Activated naive CD4-positive, alpha-beta T cell treated with anti-CD3 and anti-CD28 coated beads, Interleukin-2, amount 50 U/mL, for 72 hours (primary cell): ENCODE results near the gene FLYWCH1. TPM values are rescaled to one million over a fixed set of nuclear protein-coding genes. Genes with fewer than 3 reads are reported as not detected.
A peak's percentile ranks its signal among the peaks of the same experiment; 100 is the strongest.
"Not testable (repeated sequence)": the region's sequence is repeated elsewhere in the genome, so short reads cannot be mapped to it uniquely, and the experiment has no call there.

Experiments used
- ATAC-seq, 2 donors: fragments of 150-1000 bp; cut with Tn5 transposase; 2 replicates each; pipeline ENCODE4 v1.10.0; 2021; ENCODE audit warnings: mild to moderate bottlenecking in 2 of 2, moderate library complexity in 2 of 2
- DNase-seq, 2 donors: peaks; one replicate each; pipeline ENCODE4 v3.0.0; 2021 to 2022; ENCODE audit warnings: low spot score in 2 of 2
- H3K27ac Mint-ChIP-seq, 2 donors: one replicate each; pipeline ENCODE4 v1.8.0; 2022; ENCODE audit warnings: mild to moderate bottlenecking in 2 of 2, mixed read lengths in 2 of 2
- H3K36me3 Mint-ChIP-seq, 2 donors: one replicate each; pipeline ENCODE4 v1.8.0; 2022; ENCODE audit warnings: mixed read lengths in 2 of 2
- H3K9me3 Mint-ChIP-seq, 2 donors: one replicate each; pipeline ENCODE4 v1.8.0; 2022; ENCODE audit warnings: mixed read lengths in 2 of 2
- total RNA-seq, 2 donors: library from RNA; stranded (reverse); gene quantifications; one replicate each; pipeline ENCODE4 v1.2.3, GENCODE V29; 2022

Gene FLYWCH1
- total RNA-seq, 2 donors from 2014 or later, result 28.8 to 55.4 TPM

DNA sequence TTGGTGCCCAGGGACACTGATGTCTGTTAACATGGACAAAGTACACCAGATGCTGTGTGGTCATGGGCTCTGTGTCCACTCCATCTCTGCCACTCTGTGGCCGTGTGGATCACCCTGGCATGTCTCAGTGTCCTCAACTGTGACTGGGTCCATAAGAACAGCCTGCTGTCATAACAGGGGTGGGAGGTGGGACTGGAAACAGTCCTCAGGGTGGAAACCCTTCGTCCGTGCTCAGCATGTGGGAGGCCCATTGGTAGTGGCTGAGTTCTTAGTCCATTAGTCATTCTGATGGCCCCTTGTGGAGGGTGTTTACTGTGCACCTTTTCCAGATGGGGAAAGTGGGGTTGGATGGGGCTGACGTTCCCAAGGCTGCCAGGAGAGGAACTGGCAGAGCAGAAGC, 15.9 kb upstream of the FLYWCH1 start:
- H3K36me3 Mint-ChIP-seq, result no peaks in the 10 kb centered on the region
- no peaks in the 10 kb centered on the region for H3K9me3 Mint-ChIP-seq
- ATAC-seq, result no peak
- no peak for DNase-seq
- H3K27ac Mint-ChIP-seq, result no peak overlapping the region

DNA sequence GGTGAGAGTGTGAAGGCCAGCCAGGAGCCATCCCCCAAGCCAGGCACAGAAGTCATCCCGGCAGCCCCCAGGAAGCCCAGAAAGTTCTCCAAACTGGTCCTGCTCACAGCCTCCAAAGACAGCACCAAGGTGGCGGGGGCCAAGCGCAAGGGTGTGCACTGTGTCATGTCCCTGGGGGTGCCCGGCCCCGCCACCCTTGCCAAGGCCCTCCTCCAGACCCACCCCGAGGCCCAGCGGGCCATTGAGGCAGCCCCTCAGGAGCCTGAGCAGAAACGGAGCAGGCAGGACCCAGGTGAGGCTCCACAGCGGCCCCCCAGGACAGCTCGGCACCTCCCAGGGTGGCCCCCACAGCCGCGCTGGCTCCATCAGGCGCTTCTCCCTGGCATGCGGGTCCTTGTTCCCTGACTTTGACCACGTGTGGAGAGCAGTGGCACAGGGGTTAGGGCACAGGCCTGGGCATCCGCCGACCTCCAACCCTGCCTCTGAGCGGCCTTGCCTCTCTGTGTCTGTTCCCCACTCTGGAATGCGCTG, 15.2 kb upstream of the FLYWCH1 start:
- no peak overlapping the region for H3K27ac Mint-ChIP-seq
- H3K36me3 Mint-ChIP-seq, result no peaks in the 10 kb centered on the region
- DNase-seq (no peak), ATAC-seq (no peak)
- H3K9me3 Mint-ChIP-seq, result no peaks in the 10 kb centered on the region

DNA sequence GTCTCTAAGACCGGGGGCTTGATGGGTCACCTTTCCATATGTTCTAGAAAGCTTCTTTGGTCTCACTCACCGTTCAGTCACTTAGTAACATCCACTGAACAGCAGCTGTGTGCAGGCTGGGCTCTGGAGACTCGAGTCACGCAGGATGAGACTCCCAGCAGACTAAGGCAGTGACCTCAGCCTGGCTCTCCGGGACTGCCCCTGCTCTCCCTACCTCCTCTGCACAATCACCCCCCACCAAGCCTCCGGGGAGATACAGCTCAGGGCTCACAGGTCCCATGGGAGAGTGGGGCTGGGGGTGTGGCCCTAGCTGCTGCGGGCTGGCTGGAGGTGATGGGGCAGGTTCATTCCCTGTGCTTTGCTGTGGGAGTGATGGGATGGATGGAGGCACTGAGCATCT, 14.6 kb upstream of the FLYWCH1 start:
- Mint-ChIP-seq H3K27ac (no peak overlapping the region), H3K36me3 (no peaks in the 10 kb centered on the region), H3K9me3 (no peaks in the 10 kb centered on the region)
- ATAC-seq (no peak), DNase-seq (no peak)

DNA sequence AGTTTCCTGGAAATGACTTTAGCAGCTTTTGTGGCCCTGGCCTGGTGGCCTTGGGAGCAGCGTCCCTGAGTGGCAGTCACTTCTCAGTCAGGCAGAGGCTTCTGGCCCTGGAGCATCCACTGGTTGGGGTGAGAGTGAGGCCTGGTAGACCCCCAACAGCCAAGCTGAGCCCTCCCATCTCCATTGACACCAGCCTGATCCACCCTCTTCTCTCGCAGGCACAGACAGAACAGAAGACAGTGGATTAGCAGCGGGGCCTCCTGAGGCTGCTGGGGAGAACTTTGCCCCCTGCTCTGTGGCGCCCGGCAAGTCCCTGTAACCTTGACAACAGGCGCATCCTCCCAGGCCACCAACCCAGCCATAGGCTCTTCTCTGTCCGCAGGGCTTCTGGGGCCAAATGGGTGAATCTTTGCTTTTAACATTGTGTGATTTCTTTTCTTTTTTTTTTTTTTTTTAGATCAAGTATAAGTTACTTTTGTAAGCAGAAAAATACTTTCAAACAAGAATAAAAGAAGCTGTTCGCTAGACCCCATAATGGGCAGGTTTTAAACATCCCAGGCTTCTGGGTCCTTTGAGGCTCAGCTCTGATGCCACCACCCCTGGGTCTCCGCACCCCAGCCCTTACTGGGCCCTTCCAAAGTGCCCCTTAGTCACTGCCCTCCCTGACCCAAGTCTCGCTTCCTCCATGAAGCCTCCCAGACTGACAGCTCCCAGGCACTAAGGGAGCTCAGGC, 12.7 kb upstream of the FLYWCH1 start:
- Mint-ChIP-seq H3K9me3 (no peaks in the 10 kb centered on the region), H3K27ac (peak overlapping the region in 1 of 2 donors; percentile 22), H3K36me3 (no peaks in the 10 kb centered on the region)
- DNase-seq (no peak), ATAC-seq (no peak)

DNA sequence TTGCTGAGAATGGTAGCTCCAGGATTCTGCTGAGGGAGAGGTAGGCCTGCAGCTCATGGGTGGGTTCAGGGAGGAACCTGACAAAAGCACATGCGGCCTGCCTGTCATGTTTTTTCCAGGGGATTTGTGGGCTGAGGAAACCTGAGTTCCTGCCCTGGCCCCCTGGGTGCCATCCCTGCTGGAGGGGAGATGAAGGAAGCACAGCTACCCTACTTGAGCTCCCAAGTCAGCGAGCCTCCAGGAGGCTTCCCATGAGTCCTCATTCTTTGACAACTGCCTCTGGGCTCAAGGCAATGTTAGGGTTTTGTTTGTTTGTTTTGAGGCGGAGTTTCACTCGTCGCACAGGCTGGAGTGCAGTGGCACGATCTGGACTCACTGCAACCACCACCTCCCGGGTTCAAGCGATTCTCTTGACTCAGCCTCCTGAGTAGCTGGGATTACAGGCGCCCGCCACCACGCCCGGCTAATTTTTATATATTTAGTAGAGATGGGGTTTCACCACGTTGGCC, 12.1 kb upstream of the FLYWCH1 start:
- peaks cover 0 to 3% of the 10 kb centered on the region in 2 donors for H3K36me3 Mint-ChIP-seq
- DNase-seq (no peak), ATAC-seq (no peak)
- H3K9me3 Mint-ChIP-seq, result no peaks in the 10 kb centered on the region
- peak overlapping the region in 1 of 2 donors; percentile 62 for H3K27ac Mint-ChIP-seq

DNA sequence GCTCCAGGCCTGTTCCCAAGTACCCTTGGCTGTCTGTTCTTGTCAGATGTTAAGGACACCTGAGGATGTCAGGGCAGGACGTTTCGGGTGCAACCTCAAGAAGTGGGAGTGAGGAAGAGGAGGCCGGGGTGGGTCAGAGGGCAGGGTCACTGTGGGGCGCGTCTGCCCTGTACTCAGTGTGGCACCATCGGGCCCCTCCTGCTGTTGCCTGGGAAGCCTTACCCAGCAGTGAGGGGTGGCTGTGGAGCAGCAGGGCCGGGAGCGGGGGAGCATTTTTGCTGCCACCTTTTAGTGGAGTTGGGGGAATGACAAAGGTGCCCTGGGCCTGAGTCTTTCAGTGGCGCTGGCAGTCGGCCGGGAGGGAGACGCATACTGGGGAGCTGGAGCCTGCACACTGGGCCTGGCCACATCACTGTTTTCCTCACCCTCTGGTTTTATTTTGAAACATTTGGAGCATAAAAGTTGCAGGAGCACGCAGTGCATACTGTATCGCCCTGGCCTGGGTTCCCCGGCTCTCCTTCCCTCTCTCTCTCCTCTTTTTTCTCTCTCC, 11.1 kb upstream of the FLYWCH1 start:
- DNase-seq (no peak), ATAC-seq (no peak)
- Mint-ChIP-seq H3K27ac (peak overlapping the region in 1 of 2 donors; percentile 62), H3K36me3 (peaks cover 0 to 4% of the 10 kb centered on the region in 2 donors), H3K9me3 (no peaks in the 10 kb centered on the region)

DNA sequence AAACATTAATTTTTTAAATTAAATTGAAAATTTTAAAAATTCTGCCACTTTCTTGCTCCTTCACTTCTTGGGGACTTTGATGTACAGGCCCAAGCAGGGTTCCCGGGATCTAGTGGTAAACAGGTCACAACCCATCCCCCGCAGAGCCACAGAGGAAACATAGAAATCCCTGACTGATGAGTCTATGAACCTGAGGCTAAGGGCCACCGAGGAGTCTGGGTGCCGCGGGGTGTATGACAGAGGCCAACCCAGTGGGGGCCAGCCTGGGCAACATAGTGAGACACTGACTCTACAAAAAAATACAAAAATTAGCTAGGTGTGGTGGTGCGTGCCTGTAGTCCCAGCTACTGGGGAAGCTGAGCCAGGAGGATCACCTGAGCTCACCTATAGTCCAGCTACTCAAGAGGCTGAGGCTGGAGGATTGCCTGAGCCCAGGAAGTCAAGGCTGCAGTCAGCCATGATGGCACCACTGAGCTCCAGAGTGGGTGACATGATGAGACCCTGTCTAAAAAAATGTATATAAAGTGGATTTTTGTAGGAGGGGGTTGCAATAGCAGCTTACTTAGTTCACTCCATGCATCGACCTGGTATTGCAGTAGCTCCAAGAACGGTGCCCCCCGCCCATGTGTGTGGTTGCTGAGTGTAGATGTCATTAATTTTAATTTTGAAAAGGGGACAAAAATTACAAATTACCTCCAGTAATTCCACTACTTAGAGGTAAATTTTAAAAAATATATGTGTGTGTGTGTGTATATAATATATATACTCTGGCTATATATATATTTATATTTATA, 9.2 kb upstream of the FLYWCH1 start:
- Mint-ChIP-seq H3K27ac (no peak overlapping the region), H3K9me3 (no peaks in the 10 kb centered on the region), H3K36me3 (peaks cover 0 to 4% of the 10 kb centered on the region in 2 donors)
- ATAC-seq (no peak), DNase-seq (no peak)

DNA sequence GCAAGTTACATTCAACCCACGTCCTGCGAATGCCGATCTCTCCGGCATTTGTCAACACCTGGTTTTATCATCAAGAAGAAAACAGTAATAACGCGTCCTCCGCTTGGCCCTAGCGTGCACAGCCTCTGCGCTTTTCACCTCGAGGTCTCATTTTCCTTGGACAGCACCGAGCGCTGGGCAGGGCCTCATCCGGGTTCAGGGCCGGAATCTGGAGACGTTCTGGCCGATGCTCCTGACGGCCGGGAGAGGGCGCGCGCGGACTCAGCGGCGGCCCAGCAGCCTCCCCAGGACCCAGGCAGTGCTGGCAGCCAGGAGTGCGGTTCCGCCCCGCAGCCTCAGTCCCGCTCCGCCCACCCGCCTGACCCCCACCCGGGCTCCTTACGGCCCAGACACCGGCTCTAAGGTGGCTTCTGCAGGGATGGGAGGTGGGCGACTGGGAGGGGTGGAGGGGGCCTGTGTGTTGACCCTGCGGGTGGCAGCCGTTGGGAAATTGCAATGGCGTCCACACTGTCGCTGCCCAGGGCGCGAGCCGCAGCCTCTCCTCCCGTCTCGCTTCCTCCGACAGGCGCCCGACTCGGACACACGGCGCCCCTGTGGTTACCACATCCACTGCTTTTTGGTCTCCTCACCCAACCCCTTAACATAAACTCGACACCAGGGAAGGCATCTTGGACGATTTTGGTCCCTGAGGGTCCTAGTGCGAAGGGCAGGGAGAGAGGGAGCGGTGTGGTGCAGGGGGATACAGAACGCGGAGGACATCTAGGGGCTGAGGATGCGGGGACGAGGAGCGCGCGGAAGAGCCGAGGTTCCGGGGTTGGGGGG, 7.4 kb upstream of the FLYWCH1 start:
- peak; percentile 82 to 86 for DNase-seq
- peak overlapping the region; percentile 84 to 91 for H3K27ac Mint-ChIP-seq
- H3K36me3 Mint-ChIP-seq, result peaks cover 0 to 4% of the 10 kb centered on the region in 2 donors
- H3K9me3 Mint-ChIP-seq, result no peaks in the 10 kb centered on the region
- ATAC-seq, result peak; percentile 54 to 56

DNA sequence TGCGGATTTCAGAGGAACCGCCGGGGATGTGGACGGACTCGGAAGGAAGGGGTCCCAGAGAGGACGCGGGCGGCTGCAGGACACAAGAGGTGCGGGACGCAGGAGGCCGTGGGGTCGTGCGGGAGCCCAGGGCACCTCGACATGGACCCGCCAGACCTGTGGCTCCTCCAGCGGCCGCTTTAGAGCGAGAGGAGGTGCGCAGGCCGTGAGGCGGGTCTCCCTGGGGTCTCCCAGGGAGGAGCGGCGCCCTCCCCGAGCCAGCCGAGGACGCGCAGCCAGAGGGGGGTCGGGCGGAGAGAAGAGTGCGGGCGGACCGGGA, 6.8 kb upstream of the FLYWCH1 start:
- H3K27ac Mint-ChIP-seq, result peak overlapping the region; percentile 84 to 91
- no peak for DNase-seq
- no peak for ATAC-seq
- H3K36me3 Mint-ChIP-seq, result peaks cover 0 to 4% of the 10 kb centered on the region in 2 donors
- H3K9me3 Mint-ChIP-seq, result no peaks in the 10 kb centered on the region

DNA sequence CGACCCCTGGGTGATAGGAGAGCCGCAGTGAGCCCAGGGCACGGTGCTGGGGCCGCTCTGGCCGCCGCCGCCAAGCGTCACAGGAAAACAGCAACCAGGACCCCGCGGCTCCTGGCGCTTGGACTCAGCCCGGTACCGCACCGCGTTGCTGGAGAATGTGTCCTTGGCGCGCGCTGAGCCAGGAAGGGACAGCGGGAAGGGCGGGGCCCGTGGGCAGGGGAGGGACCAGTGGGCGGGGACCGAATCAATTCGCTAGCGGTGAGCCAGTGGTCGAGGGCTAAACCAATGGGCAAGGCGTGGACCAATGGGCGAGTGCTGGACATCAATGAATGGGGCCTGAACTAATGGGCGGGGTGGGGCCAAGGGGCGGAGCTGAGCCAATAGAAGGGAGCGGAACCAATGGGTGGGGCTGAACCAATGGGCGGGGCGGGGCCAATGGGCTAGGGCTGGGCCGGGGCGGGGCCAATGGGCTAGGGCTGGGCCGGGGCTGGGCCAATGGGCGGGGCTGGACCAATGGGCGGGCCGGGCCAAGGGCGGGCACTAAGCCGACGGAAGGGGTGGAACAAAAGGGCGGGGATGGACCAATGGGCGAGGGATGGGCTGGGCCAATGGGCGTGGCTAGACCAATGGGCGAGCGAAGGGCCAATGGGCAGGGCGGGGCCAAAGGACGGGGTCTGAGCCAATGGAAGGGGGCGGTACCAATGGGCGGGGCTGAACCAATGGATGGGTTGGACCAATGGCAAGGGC, 6.3 kb upstream of the FLYWCH1 start:
- Mint-ChIP-seq H3K36me3 (peaks cover 0 to 4% of the 10 kb centered on the region in 2 donors), H3K9me3 (no peaks in the 10 kb centered on the region), H3K27ac (peak overlapping the region; percentile 84 to 91)
- DNase-seq (peak; percentile 98 to 99), ATAC-seq (peak; percentile 81)

DNA sequence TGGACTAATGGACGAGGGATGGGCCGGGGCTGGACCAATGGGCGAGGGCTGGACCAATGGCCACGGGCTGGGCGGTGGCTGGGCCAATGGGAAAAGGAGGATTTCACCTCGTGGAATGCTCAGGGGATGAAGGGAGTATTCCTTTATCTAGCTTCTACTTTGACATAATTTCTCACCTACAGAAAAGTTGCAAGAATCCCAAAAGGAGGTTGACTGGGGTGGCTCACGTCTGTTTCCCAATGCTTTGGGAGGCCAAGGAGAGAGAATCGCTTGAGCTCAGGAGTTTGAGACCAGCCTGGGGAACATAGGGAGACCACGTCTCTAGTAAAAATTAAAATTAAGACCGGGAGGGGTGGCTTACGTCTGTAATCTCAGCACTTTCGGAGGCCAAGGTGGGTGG, 5.7 kb upstream of the FLYWCH1 start:
- DNase-seq (no peak), ATAC-seq (no peak)
- H3K9me3 Mint-ChIP-seq, result no peaks in the 10 kb centered on the region
- H3K36me3 Mint-ChIP-seq, result peaks cover 0 to 4% of the 10 kb centered on the region in 2 donors
- H3K27ac Mint-ChIP-seq, result peak overlapping the region; percentile 44 to 80

DNA sequence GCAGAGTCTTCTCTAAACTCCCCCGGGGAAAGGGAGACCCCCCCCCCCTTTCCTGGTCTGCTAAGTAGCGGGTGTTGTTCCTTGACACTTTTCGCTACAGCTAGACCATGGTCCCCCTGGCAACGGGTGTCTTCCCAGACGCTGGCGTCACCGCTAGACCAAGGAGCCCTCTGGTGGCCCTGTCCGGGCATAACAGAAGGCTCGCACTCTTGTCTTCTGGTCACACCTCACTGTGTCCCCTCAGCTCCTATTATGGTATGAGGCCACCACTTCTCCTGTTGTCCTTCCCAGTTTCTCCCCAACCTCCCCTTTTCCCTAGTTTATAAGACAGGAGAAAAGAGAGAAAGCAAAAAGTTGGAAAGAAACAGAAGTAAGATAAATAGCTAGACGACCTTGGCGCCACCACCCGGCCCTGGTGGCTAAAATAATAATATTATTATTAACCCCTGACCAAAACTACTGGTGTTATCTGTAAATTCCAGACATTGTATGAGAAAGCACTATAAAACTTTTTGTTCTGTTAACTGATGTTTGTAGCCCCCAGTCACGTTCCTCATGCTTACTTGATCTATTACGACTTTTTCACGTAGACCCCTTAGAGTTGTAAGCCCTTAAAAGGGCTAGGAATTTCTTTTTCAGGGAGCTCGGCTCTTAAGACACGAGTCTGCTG, 4.5 kb upstream of the FLYWCH1 start:
- not testable (repeated sequence) for H3K9me3 Mint-ChIP-seq, ATAC-seq
- DNase-seq, result peak in 1 of 2 donors; percentile 49

DNA sequence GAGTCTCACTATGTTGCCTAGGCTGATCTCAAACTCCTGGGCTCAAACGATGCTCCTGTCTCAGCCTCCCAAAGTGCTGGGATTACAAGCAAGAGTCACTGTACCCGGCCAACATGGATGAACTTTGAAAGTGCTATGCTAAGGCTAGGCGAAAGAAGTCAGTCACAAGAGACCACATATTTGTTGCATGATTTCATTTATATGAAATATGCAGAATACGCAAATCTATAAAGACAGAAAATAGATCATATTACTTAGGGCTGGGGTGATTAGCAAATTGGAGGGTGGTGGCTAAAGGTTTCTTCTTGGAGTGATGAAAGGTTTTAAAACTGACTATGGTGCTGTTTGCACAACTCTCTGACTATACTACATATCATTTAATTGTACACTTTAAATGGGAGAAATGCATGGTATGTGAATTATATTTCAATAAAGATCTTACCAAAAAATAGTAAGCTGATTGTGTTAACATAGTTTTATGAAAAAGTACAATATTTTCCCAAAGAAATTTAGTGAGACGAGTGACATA, 1.2 kb upstream of the FLYWCH1 start:
- ATAC-seq (no peak), DNase-seq (no peak)
- H3K9me3 Mint-ChIP-seq, result no peaks in the 10 kb centered on the region

More for the DNA sequence above, 4.5 kb upstream of the FLYWCH1 start:
- H3K27ac Mint-ChIP-seq, H3K36me3 Mint-ChIP-seq: not testable (repeated sequence)

DNA sequence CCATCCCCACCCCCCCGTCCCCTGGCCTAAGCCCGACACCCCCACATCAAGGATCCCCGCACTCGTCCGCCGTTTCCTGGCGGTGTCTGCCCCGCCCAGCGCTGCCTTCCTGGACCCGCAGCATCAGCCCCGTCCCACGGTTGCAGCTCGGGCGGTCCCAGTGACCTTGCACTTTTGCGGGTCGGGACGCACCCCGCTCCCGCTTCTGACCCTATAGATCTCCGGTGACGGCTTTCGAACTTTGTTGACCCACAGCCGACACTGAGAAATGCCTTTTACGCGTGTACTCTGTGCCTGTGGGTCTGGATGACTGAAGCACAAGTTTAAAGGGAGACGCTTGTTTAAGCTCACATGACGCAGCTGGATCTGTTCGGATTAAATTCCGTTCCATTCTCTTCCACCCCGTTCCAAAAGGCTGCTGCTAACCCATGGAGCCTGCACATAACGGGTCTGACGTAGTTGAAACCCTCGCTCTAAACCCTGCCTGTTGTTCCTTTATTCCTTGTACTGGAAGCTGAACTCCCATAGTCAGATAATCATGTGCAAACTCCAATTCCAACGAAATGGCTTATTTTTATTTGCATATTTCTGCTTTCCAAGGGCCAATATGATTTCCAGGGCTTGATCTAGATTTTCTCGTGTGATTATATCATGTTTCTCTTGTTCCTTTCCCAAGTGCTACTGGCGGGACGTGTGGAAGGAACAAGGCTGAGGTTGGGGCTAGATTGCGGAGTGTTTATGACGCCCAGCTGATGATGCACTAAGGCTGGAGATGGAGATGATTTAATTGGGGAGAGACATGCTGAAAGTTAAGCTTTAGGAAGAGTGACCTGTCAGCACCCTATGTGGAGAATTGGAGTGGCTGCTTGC, 834 bp downstream of the FLYWCH1 start:
- Mint-ChIP-seq H3K36me3 (peaks cover 9 to 13% of the 10 kb centered on the region in 2 donors), H3K27ac (peak overlapping the region; percentile 75 to 81), H3K9me3 (no peaks in the 10 kb centered on the region)
- DNase-seq (peak; percentile 49 to 64), ATAC-seq (peak; percentile 42 to 55)

More for the DNA sequence above, 1.2 kb upstream of the FLYWCH1 start:
- no peak overlapping the region for H3K27ac Mint-ChIP-seq
- H3K36me3 Mint-ChIP-seq, result peaks cover 9 to 13% of the 10 kb centered on the region in 2 donors
